ENCODE results near the gene SERTAD2.

The SERTAD2 gene

DNA sequence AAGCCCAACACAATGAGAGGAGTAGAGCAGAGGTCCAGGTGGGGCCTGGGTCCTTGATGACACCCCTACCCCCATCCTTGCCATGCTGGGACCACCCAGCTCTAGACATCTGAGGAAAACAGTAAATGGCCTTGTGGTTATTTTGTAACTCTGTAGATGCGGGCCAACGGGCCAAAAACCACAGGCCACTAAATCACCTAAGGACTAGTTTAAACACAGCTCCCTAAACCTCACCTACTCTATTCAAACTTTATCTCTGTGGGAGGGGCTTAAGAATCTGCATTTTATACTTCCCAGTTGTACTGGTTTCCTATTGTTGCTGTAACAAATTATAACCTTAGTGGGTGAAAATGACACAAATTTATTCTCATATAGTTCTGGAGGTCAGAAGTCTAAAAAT lies 19.0 kb upstream of the SERTAD2 start:
- DNase-seq: no peak

DNA sequence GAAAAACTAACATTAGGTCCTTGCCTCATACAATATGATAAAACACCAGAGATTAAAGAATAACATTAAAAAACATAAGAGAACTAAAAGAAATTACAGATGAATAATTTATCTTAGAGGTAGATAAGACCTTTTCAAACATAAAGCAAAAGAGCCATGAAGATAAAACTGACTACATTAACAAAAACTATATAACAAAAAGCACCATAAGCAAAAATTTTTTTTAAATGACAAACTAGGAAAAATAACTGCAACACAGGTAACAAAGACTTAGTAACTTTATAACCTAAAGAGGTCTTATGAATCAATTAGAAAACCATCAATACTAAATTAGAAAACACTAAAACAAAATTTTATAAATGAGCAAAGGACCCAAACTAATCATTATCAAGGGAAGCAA lies 16.3 kb upstream of the SERTAD2 start:
- no peak for DNase-seq

DNA sequence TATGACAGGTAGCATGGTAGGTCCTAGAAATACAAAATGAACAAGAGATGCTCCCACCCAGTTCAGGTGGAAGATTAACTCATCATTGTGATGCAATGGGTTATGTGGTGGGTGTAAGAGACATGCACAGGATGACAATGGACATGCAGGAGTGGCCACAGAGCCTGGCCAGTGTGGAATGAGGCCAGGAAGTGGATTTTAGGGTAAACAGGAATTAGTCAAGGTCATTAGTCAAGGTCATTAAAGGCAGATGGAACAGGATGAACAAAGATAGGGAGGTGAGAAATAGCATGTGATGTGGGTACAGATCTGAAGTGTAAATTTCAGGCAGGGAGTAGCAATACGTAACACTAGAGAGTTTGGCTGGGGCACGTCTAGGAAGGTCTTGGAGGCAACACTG lies 15.6 kb upstream of the SERTAD2 start:
- no peak for DNase-seq

- DNase-seq: no peak
Observed at GRCh38 chr2:64668542-64668941, 14.8 kb upstream of the SERTAD2 start.

DNA sequence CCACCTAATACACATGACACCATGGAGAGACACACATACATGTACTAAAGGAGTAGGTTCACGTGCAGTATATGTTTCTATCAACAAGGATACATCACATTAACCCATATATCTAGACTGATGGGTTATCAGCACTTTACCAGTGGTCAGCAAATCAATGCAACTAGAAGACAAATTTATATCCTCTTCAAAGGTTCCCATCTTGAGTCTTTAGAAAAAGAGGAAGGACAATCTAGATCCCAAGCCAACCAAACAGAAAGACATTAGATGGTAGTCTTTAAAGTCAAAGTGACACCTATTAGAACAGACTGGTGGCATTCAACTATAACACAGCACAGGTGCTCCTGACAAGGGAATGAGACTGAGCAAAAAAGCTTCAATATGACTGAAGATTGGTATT lies 13.8 kb upstream of the SERTAD2 start:
- no peak for DNase-seq

DNA sequence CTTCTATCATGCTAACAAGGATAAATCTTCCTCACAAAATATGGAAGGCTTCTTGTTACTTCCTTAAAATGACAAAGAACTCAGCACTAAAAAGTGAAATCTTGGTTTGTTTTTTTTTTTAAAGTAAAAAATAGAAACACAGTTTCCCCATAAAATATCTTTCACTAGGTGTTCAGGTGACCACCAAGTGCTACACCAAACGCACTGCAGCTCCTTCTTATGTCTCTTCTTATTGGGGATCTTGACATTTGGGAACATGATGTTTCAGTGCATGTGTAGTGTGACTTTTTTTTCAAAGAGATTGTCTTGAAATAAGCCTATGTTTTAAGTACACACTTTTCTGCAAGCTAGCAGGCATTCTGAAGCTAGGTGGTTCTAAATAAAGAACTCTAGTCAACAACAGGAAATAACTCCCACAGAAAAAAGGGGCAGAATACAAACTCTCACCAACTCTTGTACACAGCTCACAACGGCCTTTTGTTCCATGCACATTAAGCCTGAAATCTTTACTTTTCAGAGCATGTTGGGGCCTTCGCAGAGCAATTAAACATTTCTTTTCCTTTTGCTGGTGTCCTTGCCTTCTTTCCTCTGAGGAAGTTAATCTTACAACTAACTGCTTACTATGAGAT lies 13.2 kb upstream of the SERTAD2 start:
- DNase-seq: no peak

DNA sequence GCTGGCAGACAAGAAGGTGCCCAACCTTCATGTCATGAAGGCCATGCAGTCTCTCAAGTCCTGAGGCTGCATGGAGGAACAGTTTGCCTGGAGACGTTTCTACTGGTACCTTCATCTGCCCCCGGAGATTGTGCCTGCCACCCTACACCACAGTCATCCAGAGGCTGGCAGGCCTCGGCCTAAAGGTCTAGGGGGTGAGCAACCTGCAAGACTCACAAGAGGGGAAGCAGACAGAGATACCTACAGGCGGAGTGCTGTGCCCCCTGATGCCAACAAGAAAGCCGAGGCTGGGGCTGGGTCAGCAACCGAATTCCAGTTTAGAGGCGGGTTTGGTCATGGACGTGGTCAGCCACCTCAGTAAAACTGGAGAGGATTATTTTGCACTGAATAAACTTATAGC lies 12.0 kb upstream of the SERTAD2 start:
- DNase-seq: no peak

DNA sequence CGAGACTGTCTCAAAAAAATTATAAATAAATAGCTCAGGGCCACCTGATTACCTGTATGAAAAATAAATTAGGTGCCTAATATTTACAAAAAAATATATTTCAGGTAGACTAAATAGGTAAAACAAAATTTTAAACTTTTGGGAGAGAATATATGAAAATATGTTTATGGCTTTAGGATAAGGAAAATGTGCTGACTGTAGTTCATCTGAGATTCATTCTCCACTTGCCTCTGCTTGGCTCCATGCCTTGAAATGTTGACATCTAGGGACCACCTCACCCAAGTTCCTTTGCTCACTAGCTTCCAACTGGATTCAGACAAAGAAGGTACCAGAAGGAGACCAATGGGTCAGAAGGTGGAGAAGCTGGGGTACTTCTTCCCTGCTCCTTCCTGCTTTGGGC lies 9.7 kb upstream of the SERTAD2 start:
- no peak for DNase-seq

- DNase-seq: no peak
Observed at GRCh38 chr2:64661741-64662169, 8.0 kb upstream of the SERTAD2 start.

DNA sequence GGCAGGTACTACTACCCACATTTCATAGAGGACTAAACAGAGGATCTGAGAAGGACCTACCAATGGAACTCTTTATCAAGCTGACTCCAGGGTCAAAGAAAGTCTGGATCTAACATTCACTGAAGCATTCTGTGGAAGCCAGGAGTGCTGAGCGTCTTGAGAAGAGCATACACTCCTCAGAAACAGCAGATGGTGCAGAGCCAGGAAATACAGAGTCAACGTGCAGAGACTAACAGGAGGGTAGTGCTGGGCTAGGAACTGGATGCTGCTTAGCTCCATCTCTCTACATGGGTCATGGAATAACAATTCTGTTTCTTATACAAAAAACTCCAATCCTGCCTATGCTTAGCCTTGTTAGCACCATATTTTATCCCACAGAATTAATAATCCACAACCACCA lies 5.5 kb upstream of the SERTAD2 start:
- no peak for DNase-seq

DNA sequence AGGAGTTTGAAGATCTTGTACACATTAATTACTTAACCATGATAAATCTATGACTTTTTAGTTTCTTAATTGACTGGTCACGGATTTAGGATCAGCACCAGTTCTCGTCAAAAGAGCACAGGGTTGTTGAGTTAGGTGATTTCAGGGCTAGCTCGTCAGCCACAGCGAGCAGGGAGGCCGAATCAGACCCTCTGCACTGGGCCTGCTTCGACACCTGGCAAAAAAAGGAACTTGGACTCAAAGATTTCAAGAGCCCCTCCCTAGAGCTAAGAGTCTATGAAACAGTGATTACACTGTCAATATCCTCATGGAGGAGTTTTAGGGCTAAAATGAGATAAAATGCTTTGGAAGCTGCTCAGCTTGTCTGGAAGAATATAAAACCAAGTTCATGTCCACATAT lies 4.6 kb upstream of the SERTAD2 start:
- no peak for DNase-seq

DNA sequence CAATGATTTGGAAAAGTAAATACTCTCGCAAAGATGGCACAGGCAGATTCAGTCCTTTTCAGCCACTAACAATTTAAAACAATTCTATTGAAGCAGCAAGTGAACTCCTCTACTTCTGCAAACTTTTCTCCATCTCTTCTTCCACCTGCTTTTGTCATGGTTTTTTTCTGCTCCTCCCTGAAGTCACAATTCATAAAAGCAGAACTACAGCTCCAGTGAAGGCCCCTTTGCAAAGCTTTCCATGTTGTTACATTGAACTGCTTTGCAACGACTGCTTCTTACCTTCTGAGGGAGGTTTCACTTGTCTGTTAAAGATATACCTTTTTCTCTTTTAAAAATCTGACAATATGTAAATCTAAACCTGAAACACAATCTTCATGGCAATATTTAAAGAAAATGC lies 3.7 kb upstream of the SERTAD2 start:
- no peak for DNase-seq

- DNase-seq: no peak
Observed at GRCh38 chr2:64656379-64656778, 2.7 kb upstream of the SERTAD2 start.

GRCh38 chr2:64655873-64656272 lies 2.2 kb upstream of the SERTAD2 start:
- DNase-seq: no peak

DNA sequence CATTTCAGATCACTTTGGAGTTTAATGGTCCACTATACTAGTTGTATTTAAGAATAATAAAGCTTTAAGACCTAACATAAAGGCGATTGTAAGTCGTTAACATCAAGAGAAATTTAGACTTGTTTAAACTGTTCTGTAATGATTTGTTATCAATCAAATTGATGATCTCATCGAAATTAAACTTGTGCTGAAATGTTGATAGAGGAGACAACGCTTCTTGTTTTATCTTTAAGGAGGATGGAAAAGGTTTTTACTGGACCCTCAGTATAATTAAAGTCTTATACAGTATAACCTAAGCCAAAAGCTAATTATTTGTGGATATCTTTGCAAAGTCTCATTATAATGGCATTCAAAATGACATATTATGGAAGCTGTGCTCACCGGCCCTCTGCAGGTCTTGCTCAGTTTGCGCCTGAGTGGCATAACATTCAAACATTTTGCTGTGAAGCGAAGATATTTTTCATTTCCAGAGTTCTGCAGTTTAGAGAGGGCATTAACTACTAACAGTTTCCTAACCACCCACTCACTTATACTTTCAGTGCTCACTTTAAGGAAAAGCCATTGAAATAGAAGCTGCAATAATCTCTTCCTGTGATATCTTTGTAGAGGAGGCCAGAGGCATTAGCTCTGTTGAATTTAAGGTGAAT lies 1.4 kb upstream of the SERTAD2 start:
- no peak for DNase-seq

- no peak for DNase-seq
Observed at GRCh38 chr2:64654063-64654811, 524 bp upstream of the SERTAD2 start.

- DNase-seq: no peak
Observed at GRCh38 chr2:64652231-64653108, 1.2 kb downstream of the SERTAD2 start.

GRCh38 chr2:64651590-64651989 lies 2.1 kb downstream of the SERTAD2 start:
- no peak for DNase-seq

GRCh38 chr2:64650722-64651338 lies 2.9 kb downstream of the SERTAD2 start:
- no peak for DNase-seq

DNA sequence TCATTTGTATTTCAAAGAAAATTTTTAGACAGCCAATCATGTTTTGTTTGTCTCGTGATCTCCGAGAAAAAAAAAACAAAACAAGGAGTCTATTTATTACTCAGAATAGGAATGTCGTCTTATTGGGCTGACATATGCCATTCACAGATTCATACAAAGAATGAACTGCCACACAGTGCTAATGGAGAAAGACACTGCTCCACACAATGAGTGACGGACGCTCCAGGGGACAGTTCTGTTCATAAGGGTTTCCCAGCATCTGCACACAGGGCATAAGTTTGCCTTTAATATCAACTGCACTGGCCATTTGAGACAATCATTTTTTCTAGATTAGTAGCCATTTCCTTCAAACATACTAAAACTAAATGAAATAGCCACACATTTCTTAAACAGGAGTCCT lies 3.4 kb downstream of the SERTAD2 start:
- no peak for DNase-seq

DNA sequence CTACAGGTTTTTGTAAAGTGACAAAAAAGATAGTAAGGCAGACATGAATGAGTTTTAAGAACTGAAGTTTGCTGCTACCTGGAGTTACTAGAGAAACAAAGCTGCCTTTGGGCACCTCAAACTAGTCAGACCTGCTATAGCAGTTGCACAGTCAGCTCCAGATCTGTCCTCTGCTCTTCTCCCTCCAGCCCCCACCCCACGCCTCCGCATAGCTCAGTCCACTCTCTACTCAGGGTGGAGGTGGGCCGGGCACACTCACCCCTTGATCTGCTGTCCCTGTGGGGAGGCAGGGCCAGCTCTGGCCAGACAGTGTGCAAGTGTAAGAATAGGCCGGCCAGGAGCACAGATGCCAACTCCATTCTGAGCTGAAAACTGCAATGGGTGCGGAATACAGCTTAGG lies 4.1 kb downstream of the SERTAD2 start:
- no peak for DNase-seq

DNA sequence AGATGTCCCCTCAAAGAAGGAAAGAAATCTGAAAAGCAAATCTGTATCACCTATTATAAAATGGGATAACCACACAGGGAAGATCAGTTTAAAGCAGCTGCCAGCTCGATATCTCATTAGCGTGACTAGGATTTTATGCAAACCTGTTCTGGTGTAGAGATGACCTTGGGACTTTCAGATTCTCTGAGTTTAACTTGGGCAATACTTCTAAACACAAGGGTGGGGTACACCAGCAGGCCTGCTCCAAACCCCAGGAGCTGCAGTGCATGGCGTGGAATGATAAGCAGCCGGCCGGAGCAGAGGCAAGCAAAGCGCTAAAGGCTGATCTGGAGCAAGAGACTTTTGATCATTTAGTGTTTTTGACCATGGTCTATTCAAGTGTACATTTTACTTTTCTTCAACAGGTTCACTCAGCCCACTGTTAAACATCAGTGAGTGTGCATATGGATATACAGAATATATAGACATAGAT lies 4.7 kb downstream of the SERTAD2 start:
- no peak for DNase-seq

All from DMS79 (cell line).